GM23338 (cell line): ENCODE results near the gene EZH2.

Source experiments
- CREB1 ChIP-seq: fragments of 250-450 bp; sonication (Bioruptor Pico); IDR thresholded peaks from 2 replicates; pipeline ENCODE4 v1.5.0; 2020; ENCODE audit warnings: low read depth, mild to moderate bottlenecking, moderate library complexity
- EZH2 ChIP-seq: fragments of 200-600 bp; sonication (generic); IDR thresholded peaks from one replicate; pipeline ENCODE4 v1.8.0; 2017; ENCODE audit warnings: antibody characterized with exemption, mild to moderate bottlenecking, low read depth; ENCODE audit not compliant: unreplicated experiment
- EZH2phosphoT487 ChIP-seq: fragments of 200-600 bp; sonication (generic); IDR thresholded peaks from one replicate; pipeline ENCODE4 v1.8.1; 2018; ENCODE audit warnings: antibody characterized with exemption; ENCODE audit not compliant: unreplicated experiment
- JUNB ChIP-seq: IDR thresholded peaks from one replicate; pipeline ENCODE4 v1.6.1; 2016; ENCODE audit warnings: antibody characterized with exemption; ENCODE audit not compliant: unreplicated experiment
- NANOG ChIP-seq: IDR thresholded peaks from 2 replicates; pipeline ENCODE4 v1.6.1; 2016; ENCODE audit warnings: antibody characterized with exemption, borderline replicate concordance
- POLR2AphosphoS5 ChIP-seq: IDR thresholded peaks from 2 replicates; pipeline ENCODE4 v1.6.1; 2016; ENCODE audit warnings: antibody characterized with exemption, low read depth
- STAT1 ChIP-seq: IDR thresholded peaks from one replicate; pipeline ENCODE4 v1.6.1; 2016; ENCODE audit warnings: antibody characterized with exemption; ENCODE audit not compliant: unreplicated experiment
- ZNF114 ChIP-seq: fragments of 250-450 bp; sonication (Bioruptor Pico); IDR thresholded peaks from 2 replicates; pipeline ENCODE4 v1.5.0; 2020; ENCODE audit warnings: mild to moderate bottlenecking, moderate library complexity
- ZNF331 ChIP-seq: fragments of 250-450 bp; sonication (Bioruptor Pico); IDR thresholded peaks from 2 replicates; pipeline ENCODE4 v1.5.0; 2020; ENCODE audit warnings: low read depth, mild to moderate bottlenecking, moderate library complexity
- TF ChIP-seq, protein P1 (sequence below), 2 experiments: fragments of 200-600 bp in 1 of 2; sonication (generic) in 1 of 2; conservative IDR thresholded peaks; 2 replicates each; pipeline versions ENCODE4 v1.5.1 to v1.6.1; 2016 to 2017; ENCODE audit warnings: antibody characterized with exemption in 2 of 2, low read depth in 2 of 2, mild to moderate bottlenecking in 2 of 2, moderate library complexity in 1 of 2
- TF ChIP-seq, protein P2 (sequence below): IDR thresholded peaks from one replicate; pipeline ENCODE4 v1.6.1; 2018; ENCODE audit warnings: antibody characterized with exemption; ENCODE audit not compliant: unreplicated experiment
- TF ChIP-seq, protein P3 (sequence below): IDR thresholded peaks from 2 replicates; pipeline ENCODE4 v1.6.1; 2016; ENCODE audit warnings: antibody characterized with exemption
- TF ChIP-seq, protein P4 (sequence below): fragments of 250-450 bp; sonication (Bioruptor Pico); IDR thresholded peaks from 2 replicates; pipeline ENCODE4 v1.5.0; 2020; ENCODE audit warnings: mild to moderate bottlenecking, moderate library complexity

GRCh38 chr7:148871030-148871429 is 13.1 kb downstream of the EZH2 start:
- TF ChIP-seq, protein P1, sequence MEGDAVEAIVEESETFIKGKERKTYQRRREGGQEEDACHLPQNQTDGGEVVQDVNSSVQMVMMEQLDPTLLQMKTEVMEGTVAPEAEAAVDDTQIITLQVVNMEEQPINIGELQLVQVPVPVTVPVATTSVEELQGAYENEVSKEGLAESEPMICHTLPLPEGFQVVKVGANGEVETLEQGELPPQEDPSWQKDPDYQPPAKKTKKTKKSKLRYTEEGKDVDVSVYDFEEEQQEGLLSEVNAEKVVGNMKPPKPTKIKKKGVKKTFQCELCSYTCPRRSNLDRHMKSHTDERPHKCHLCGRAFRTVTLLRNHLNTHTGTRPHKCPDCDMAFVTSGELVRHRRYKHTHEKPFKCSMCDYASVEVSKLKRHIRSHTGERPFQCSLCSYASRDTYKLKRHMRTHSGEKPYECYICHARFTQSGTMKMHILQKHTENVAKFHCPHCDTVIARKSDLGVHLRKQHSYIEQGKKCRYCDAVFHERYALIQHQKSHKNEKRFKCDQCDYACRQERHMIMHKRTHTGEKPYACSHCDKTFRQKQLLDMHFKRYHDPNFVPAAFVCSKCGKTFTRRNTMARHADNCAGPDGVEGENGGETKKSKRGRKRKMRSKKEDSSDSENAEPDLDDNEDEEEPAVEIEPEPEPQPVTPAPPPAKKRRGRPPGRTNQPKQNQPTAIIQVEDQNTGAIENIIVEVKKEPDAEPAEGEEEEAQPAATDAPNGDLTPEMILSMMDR (conservative IDR thresholded peaks at IDR 0.05; ENCODE audit: low read depth in 2 of 2) = no peak
- TF ChIP-seq STAT1 (no peak), EZH2phosphoT487 (no peak), ZNF114 (CRISPR knock-in tag) (no peak), CREB1 (CRISPR knock-in tag) (no peak), POLR2AphosphoS5 (no peak), EZH2 (no peak), JUNB (no peak), NANOG (no peak), ZNF331 (CRISPR knock-in tag) (no peak)
- TF ChIP-seq, protein P2, sequence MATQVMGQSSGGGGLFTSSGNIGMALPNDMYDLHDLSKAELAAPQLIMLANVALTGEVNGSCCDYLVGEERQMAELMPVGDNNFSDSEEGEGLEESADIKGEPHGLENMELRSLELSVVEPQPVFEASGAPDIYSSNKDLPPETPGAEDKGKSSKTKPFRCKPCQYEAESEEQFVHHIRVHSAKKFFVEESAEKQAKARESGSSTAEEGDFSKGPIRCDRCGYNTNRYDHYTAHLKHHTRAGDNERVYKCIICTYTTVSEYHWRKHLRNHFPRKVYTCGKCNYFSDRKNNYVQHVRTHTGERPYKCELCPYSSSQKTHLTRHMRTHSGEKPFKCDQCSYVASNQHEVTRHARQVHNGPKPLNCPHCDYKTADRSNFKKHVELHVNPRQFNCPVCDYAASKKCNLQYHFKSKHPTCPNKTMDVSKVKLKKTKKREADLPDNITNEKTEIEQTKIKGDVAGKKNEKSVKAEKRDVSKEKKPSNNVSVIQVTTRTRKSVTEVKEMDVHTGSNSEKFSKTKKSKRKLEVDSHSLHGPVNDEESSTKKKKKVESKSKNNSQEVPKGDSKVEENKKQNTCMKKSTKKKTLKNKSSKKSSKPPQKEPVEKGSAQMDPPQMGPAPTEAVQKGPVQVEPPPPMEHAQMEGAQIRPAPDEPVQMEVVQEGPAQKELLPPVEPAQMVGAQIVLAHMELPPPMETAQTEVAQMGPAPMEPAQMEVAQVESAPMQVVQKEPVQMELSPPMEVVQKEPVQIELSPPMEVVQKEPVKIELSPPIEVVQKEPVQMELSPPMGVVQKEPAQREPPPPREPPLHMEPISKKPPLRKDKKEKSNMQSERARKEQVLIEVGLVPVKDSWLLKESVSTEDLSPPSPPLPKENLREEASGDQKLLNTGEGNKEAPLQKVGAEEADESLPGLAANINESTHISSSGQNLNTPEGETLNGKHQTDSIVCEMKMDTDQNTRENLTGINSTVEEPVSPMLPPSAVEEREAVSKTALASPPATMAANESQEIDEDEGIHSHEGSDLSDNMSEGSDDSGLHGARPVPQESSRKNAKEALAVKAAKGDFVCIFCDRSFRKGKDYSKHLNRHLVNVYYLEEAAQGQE = no peak
- TF ChIP-seq, protein P3, sequence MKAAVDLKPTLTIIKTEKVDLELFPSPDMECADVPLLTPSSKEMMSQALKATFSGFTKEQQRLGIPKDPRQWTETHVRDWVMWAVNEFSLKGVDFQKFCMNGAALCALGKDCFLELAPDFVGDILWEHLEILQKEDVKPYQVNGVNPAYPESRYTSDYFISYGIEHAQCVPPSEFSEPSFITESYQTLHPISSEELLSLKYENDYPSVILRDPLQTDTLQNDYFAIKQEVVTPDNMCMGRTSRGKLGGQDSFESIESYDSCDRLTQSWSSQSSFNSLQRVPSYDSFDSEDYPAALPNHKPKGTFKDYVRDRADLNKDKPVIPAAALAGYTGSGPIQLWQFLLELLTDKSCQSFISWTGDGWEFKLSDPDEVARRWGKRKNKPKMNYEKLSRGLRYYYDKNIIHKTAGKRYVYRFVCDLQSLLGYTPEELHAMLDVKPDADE = no peak
- TF ChIP-seq, protein P4, sequence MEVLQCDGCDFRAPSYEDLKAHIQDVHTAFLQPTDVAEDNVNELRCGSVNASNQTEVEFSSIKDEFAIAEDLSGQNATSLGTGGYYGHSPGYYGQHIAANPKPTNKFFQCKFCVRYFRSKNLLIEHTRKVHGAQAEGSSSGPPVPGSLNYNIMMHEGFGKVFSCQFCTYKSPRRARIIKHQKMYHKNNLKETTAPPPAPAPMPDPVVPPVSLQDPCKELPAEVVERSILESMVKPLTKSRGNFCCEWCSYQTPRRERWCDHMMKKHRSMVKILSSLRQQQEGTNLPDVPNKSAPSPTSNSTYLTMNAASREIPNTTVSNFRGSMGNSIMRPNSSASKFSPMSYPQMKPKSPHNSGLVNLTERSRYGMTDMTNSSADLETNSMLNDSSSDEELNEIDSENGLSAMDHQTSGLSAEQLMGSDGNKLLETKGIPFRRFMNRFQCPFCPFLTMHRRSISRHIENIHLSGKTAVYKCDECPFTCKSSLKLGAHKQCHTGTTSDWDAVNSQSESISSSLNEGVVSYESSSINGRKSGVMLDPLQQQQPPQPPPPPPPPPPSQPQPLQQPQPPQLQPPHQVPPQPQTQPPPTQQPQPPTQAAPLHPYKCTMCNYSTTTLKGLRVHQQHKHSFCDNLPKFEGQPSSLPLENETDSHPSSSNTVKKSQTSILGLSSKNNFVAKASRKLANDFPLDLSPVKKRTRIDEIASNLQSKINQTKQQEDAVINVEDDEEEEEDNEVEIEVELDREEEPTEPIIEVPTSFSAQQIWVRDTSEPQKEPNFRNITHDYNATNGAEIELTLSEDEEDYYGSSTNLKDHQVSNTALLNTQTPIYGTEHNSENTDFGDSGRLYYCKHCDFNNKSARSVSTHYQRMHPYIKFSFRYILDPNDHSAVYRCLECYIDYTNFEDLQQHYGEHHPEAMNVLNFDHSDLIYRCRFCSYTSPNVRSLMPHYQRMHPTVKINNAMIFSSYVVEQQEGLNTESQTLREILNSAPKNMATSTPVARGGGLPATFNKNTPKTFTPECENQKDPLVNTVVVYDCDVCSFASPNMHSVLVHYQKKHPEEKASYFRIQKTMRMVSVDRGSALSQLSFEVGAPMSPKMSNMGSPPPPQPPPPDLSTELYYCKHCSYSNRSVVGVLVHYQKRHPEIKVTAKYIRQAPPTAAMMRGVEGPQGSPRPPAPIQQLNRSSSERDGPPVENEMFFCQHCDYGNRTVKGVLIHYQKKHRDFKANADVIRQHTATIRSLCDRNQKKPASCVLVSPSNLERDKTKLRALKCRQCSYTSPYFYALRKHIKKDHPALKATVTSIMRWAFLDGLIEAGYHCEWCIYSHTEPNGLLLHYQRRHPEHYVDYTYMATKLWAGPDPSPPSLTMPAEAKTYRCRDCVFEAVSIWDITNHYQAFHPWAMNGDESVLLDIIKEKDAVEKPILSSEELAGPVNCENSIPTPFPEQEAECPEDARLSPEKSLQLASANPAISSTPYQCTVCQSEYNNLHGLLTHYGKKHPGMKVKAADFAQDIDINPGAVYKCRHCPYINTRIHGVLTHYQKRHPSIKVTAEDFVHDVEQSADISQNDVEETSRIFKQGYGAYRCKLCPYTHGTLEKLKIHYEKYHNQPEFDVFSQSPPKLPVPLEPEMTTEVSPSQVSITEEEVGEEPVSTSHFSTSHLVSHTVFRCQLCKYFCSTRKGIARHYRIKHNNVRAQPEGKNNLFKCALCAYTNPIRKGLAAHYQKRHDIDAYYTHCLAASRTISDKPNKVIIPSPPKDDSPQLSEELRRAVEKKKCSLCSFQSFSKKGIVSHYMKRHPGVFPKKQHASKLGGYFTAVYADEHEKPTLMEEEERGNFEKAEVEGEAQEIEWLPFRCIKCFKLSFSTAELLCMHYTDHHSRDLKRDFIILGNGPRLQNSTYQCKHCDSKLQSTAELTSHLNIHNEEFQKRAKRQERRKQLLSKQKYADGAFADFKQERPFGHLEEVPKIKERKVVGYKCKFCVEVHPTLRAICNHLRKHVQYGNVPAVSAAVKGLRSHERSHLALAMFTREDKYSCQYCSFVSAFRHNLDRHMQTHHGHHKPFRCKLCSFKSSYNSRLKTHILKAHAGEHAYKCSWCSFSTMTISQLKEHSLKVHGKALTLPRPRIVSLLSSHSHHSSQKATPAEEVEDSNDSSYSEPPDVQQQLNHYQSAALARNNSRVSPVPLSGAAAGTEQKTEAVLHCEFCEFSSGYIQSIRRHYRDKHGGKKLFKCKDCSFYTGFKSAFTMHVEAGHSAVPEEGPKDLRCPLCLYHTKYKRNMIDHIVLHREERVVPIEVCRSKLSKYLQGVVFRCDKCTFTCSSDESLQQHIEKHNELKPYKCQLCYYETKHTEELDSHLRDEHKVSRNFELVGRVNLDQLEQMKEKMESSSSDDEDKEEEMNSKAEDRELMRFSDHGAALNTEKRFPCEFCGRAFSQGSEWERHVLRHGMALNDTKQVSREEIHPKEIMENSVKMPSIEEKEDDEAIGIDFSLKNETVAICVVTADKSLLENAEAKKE (CRISPR knock-in tag) = no peak
